ENCODE measurements around the gene KDM1B.

Gene KDM1B

GRCh38 chr6:18182568-18182967, 27.3 kb downstream of the KDM1B start:
- Histone ChIP-seq H3K4me3 (ENCODE audit: low read depth, low read length, poor library complexity, severe bottlenecking) (no peak overlapping the region), H3K4me1 (ENCODE audit: insufficient read depth, low read length, severe bottlenecking) (peaks cover 6% of the 10 kb centered on the region), H3F3A (ENCODE audit: insufficient read depth, low read length) (no peaks in the 10 kb centered on the region; the same call in 1 of the 2 replicates), H3K36me3 (ENCODE audit: insufficient read depth, low read length) (peaks cover 25% of the 10 kb centered on the region; the same call in 1 of the 2 replicates), H3K9ac (ENCODE audit: low read length) (no peak overlapping the region), H2AFZ (ENCODE audit: low read length) (no peak overlapping the region), H3K9me2 (ENCODE audit: low read depth, low read length) (no peaks in the 10 kb centered on the region), H3K9me3 (ENCODE audit: low read length) (no peaks in the 10 kb centered on the region), H3K4me2 (ENCODE audit: low read length) (no peak overlapping the region), H4K20me1 (ENCODE audit: insufficient read depth, low read length) (no peaks in the 10 kb centered on the region), H3K27me3 (ENCODE audit: insufficient read depth, low read length) (no peaks in the 10 kb centered on the region), H3K27ac (ENCODE audit: low read depth, low read length, poor library complexity, severe bottlenecking) (no peak overlapping the region), H3K79me2 (ENCODE audit: insufficient read depth, low read length) (no peaks in the 10 kb centered on the region)
- TF ChIP-seq EZH2 (IDR thresholded peaks at IDR 0.05; ENCODE audit: borderline replicate concordance, low read length) (no peak), CTCF (IDR thresholded peaks at IDR 0.05; ENCODE audit: low read length) (no peak)

GRCh38 chr6:18183766-18184165, 28.5 kb downstream of the KDM1B start:
- TF ChIP-seq EZH2 (IDR thresholded peaks at IDR 0.05; ENCODE audit: borderline replicate concordance, low read length) (no peak), CTCF (IDR thresholded peaks at IDR 0.05; ENCODE audit: low read length) (no peak)
- Histone ChIP-seq H3K27me3 (ENCODE audit: insufficient read depth, low read length) (no peaks in the 10 kb centered on the region), H3K9ac (ENCODE audit: low read length) (no peak overlapping the region), H2AFZ (ENCODE audit: low read length) (no peak overlapping the region), H3K27ac (ENCODE audit: low read depth, low read length, poor library complexity, severe bottlenecking) (no peak overlapping the region), H3K9me2 (ENCODE audit: low read depth, low read length) (no peaks in the 10 kb centered on the region), H4K20me1 (ENCODE audit: insufficient read depth, low read length) (no peaks in the 10 kb centered on the region), H3K4me2 (ENCODE audit: low read length) (no peak overlapping the region), H3K79me2 (ENCODE audit: insufficient read depth, low read length) (no peaks in the 10 kb centered on the region), H3F3A (ENCODE audit: insufficient read depth, low read length) (no peaks in the 10 kb centered on the region; the same call in 1 of the 2 replicates), H3K9me3 (ENCODE audit: low read length) (no peaks in the 10 kb centered on the region), H3K36me3 (ENCODE audit: insufficient read depth, low read length) (peaks cover 25% of the 10 kb centered on the region; the same call in 1 of the 2 replicates), H3K4me1 (ENCODE audit: insufficient read depth, low read length, severe bottlenecking) (peaks cover 6% of the 10 kb centered on the region), H3K4me3 (ENCODE audit: low read depth, low read length, poor library complexity, severe bottlenecking) (no peak overlapping the region)

DNA sequence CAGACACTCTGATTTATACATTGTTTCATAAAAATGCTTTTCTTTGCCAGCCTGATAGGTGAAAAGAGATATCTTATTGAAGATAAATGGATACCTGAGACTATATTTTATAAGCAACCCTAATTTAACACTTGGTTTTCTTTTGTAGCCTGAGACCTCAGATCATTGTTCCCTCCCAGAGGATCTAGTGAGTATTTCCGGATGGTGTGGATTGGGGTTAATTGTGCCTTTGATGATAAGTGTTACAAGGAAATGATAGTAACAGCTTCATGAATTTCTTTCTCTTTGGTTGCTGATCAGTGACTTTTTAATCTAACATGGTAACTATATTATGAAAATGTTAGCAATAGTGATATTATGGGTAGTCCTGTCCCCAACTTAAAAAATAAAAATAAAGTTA, 30.4 kb downstream of the KDM1B start:
- no peaks in the 10 kb centered on the region for H3K79me2 ChIP-seq (ENCODE audit: insufficient read depth, low read length)
- TF ChIP-seq EZH2 (IDR thresholded peaks at IDR 0.05; ENCODE audit: borderline replicate concordance, low read length): no peak
- TF ChIP-seq CTCF (IDR thresholded peaks at IDR 0.05; ENCODE audit: low read length): no peak
- no peaks in the 10 kb centered on the region for H3K9me3 ChIP-seq (ENCODE audit: low read length)
- no peaks in the 10 kb centered on the region for H3K9me2 ChIP-seq (ENCODE audit: low read depth, low read length)
- no peak overlapping the region for H2AFZ ChIP-seq (ENCODE audit: low read length)
- no peak overlapping the region for H3K4me2 ChIP-seq (ENCODE audit: low read length)
- no peak overlapping the region for H3K9ac ChIP-seq (ENCODE audit: low read length)
- no peak overlapping the region for H3K4me3 ChIP-seq (ENCODE audit: low read depth, low read length, poor library complexity, severe bottlenecking)
- H3F3A ChIP-seq (ENCODE audit: insufficient read depth, low read length): no peaks in the 10 kb centered on the region; the same call in 1 of the 2 replicates
- H3K27me3 ChIP-seq (ENCODE audit: insufficient read depth, low read length): no peaks in the 10 kb centered on the region
- no peaks in the 10 kb centered on the region for H4K20me1 ChIP-seq (ENCODE audit: insufficient read depth, low read length)
- peaks cover 6% of the 10 kb centered on the region for H3K4me1 ChIP-seq (ENCODE audit: insufficient read depth, low read length, severe bottlenecking)
- peaks cover 26% of the 10 kb centered on the region; the same call in 1 of the 2 replicates for H3K36me3 ChIP-seq (ENCODE audit: insufficient read depth, low read length)
- H3K27ac ChIP-seq (ENCODE audit: low read depth, low read length, poor library complexity, severe bottlenecking): no peak overlapping the region
